Peyer's patch (tissue), 4 donors: ENCODE data around the gene KDM1B. TPM values are rescaled to one million over a fixed set of nuclear protein-coding genes. Genes with fewer than 3 reads are reported as not detected.

Experiments used
- DNase-seq, 3 donors: peaks; one replicate each; pipeline ENCODE4 v3.0.0-alpha.2; 2017 to 2019
- H3K27ac ChIP-seq, 4 donors: fragments of 200-600 bp; sonication (generic); one replicate each; pipeline ENCODE4 v1.5.1; 2016 to 2019
- H3K27me3 ChIP-seq, 2 donors: fragments of 200-600 bp; sonication (generic); one replicate each; pipeline ENCODE4 v1.5.1; 2019
- H3K36me3 ChIP-seq, 3 donors: fragments of 200-600 bp; sonication (generic); one replicate each; pipeline ENCODE4 v1.5.1; 2016 to 2019
- H3K4me1 ChIP-seq, 4 donors: fragments of 200-600 bp; sonication (generic); one replicate each; pipeline ENCODE4 v1.5.1; 2016 to 2019
- H3K4me3 ChIP-seq, 4 donors: fragments of 200-600 bp; sonication (generic); 1 replicate in 3 of 4; 2 replicates in 1 of 4; pipeline ENCODE4 v1.5.1; 2016 to 2019; ENCODE audit warnings: mild to moderate bottlenecking in 1 of 4
- H3K9me3 ChIP-seq, 4 donors: fragments of 200-600 bp; sonication (generic); one replicate each; pipeline ENCODE4 v1.5.1; 2016 to 2019; ENCODE audit warnings: mild to moderate bottlenecking in 1 of 4
- POLR2A ChIP-seq, 2 donors: fragments of 450-650 bp; IDR thresholded peaks; one replicate each; pipeline ENCODE4 v1.5.1; 2017; ENCODE audit warnings: antibody characterized with exemption in 2 of 2, mild to moderate bottlenecking in 2 of 2, moderate library complexity in 2 of 2
- total RNA-seq, 4 donors: library from RNA; depleted of rRNA; stranded (reverse); fragments of >200 nt; gene quantifications; one replicate each; pipeline ENCODE4 v1.1.0, GENCODE V29; 2016
- TF ChIP-seq, protein P1 (sequence below), 6 experiments: fragments of 450-650 bp in 4 of 6; fragments of 200-600 bp in 2 of 6; sonication (generic) in 1 of 6; IDR thresholded peaks; one replicate each; pipeline ENCODE4 v1.5.1; 2017 to 2019; ENCODE audit warnings: antibody characterized with exemption in 6 of 6, mild to moderate bottlenecking in 3 of 6, moderate library complexity in 1 of 6

The KDM1B gene
- total RNA-seq, 4 donors from 2014 or later: 15.1 to 22.1 (median 19.1) TPM

DNA sequence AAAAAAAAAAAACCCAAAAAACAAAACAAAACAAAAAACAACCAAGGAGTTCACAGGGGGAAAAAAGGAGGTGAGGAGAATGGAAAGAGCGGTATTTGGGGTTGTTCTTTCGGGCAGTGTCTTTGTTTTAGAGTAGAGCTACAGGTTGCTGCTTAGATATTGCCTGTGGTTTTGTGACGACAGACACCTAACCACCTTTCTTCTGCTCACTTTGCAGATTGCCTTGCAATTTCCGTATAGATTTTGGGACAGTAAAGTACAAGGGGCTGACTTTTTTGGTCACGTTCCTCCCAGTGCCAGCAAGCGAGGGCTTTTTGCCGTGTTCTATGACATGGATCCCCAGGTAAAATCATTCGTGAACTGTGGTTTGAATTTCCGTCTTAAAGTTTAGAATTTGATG is 58.2 kb downstream of the KDM1B start:
- TF ChIP-seq, protein P1, sequence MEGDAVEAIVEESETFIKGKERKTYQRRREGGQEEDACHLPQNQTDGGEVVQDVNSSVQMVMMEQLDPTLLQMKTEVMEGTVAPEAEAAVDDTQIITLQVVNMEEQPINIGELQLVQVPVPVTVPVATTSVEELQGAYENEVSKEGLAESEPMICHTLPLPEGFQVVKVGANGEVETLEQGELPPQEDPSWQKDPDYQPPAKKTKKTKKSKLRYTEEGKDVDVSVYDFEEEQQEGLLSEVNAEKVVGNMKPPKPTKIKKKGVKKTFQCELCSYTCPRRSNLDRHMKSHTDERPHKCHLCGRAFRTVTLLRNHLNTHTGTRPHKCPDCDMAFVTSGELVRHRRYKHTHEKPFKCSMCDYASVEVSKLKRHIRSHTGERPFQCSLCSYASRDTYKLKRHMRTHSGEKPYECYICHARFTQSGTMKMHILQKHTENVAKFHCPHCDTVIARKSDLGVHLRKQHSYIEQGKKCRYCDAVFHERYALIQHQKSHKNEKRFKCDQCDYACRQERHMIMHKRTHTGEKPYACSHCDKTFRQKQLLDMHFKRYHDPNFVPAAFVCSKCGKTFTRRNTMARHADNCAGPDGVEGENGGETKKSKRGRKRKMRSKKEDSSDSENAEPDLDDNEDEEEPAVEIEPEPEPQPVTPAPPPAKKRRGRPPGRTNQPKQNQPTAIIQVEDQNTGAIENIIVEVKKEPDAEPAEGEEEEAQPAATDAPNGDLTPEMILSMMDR (IDR thresholded peaks at IDR 0.05): no peak
- TF ChIP-seq POLR2A (IDR thresholded peaks at IDR 0.05): no peak
- peaks cover 0 to 24% (median 0%) of the 10 kb centered on the region in 3 donors for H3K36me3 ChIP-seq
- no peak overlapping the region for H3K27ac ChIP-seq
- no peak overlapping the region for H3K4me3 ChIP-seq
- DNase-seq: no peak
- no peaks in the 10 kb centered on the region for H3K27me3 ChIP-seq
- no peaks in the 10 kb centered on the region for H3K9me3 ChIP-seq
- H3K4me1 ChIP-seq: no peaks in the 10 kb centered on the region

DNA sequence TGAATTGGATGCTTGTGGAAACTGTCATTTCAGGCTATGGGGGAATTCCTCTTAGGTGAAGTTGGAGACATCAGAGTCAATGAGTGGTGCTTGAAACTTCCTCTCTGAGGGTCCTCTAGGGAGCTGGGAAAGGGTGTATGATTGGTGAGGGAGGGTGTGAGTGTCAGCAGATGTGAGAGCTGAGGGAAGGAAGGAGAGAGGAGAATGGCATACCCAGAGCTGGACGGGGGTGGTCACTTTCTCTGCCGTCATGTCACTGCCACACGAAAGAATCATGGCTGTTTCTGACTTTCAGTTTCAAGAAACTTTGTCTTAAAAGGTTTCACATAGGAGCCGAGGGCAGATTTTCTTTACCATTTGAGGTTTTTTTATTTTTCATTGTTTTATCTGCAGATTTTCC is 58.8 kb downstream of the KDM1B start:
- DNase-seq: no peak
- H3K36me3 ChIP-seq: peaks cover 0 to 24% (median 0%) of the 10 kb centered on the region in 3 donors
- H3K27ac ChIP-seq: no peak overlapping the region
- H3K4me3 ChIP-seq: no peak overlapping the region
- H3K9me3 ChIP-seq: no peaks in the 10 kb centered on the region
- H3K27me3 ChIP-seq: no peaks in the 10 kb centered on the region
- no peaks in the 10 kb centered on the region for H3K4me1 ChIP-seq
- TF ChIP-seq, protein P1 (IDR thresholded peaks at IDR 0.05): no peak
- TF ChIP-seq POLR2A (IDR thresholded peaks at IDR 0.05): no peak

DNA sequence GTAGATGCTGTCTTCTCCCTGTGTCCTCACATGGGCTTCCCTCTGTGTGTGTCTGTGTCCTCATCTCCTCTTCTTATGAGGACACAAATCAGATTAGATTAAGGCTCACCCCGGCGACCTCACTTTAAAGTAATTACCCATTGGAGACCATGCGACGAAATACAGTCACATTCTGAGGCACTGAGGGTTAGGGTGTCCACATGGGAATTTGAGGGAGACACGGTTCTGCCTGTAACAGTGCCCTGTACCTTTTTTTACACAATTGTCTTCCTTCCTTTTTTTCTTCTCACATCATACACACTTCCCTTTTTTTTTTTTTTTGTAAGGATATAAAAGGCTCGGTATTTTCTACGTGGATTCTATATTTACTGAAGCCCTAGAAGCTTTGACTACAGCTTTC is 60.2 kb downstream of the KDM1B start:
- H3K4me3 ChIP-seq: no peak overlapping the region
- H3K4me1 ChIP-seq: no peaks in the 10 kb centered on the region
- DNase-seq: no peak
- H3K27me3 ChIP-seq: no peaks in the 10 kb centered on the region
- no peak overlapping the region for H3K27ac ChIP-seq
- no peaks in the 10 kb centered on the region for H3K9me3 ChIP-seq
- H3K36me3 ChIP-seq: peaks cover 0 to 29% (median 0%) of the 10 kb centered on the region in 3 donors
- TF ChIP-seq POLR2A (IDR thresholded peaks at IDR 0.05): no peak
- TF ChIP-seq, protein P1 (IDR thresholded peaks at IDR 0.05): no peak

DNA sequence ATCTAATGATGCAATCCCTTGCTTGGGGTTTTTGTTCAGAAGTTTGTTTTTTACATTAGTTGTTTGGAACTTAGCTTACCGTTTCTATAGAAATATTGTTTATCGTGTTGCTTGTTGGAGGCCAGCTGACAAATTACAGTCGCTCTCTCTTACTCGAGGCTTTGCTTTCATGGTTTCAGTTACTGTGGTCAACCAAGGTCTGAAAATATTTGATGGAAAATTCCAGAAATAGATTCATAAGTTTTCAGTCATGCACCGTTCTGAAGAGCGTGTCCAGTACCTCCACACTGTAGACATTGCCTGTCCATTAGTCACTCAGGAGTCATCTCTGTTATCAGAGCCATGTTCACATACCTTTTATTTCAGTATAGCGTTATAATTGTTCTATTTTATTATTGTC is 61.2 kb downstream of the KDM1B start:
- H3K36me3 ChIP-seq: peaks cover 0 to 39% (median 0%) of the 10 kb centered on the region in 3 donors
- no peak overlapping the region for H3K27ac ChIP-seq
- H3K4me1 ChIP-seq: no peaks in the 10 kb centered on the region
- H3K27me3 ChIP-seq: no peaks in the 10 kb centered on the region
- no peak for DNase-seq
- no peaks in the 10 kb centered on the region for H3K9me3 ChIP-seq
- TF ChIP-seq, protein P1 (IDR thresholded peaks at IDR 0.05): no peak
- TF ChIP-seq POLR2A (IDR thresholded peaks at IDR 0.05): no peak
- no peak overlapping the region for H3K4me3 ChIP-seq

DNA sequence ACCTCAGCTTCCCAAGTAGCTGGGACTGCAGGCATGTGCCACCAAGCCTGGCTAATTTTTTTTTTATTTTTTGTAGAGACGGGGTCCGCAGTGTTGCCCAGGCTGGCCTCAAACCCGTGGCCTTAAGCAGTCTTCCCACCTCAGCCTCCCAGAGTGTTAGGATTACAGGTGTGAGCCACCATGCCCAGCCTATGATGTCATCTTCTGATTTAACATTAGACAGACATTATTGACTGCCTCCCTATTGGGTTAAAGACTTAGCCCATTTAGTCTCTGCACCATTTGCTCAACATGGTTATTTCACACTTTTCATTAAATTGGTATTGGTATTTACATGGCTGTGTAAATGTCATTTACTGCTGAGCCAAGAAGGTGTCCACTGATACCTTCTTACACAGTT is 63.0 kb downstream of the KDM1B start:
- Histone ChIP-seq H3K36me3 (peaks cover 0 to 56% (median 2%) of the 10 kb centered on the region in 3 donors), H3K27me3 (no peaks in the 10 kb centered on the region), H3K27ac (no peak overlapping the region), H3K4me3 (no peak overlapping the region), H3K4me1 (no peaks in the 10 kb centered on the region), H3K9me3 (no peaks in the 10 kb centered on the region)
- no peak for DNase-seq
- no peak for TF ChIP-seq POLR2A (IDR thresholded peaks at IDR 0.05)
- TF ChIP-seq, protein P1 (IDR thresholded peaks at IDR 0.05): no peak

DNA sequence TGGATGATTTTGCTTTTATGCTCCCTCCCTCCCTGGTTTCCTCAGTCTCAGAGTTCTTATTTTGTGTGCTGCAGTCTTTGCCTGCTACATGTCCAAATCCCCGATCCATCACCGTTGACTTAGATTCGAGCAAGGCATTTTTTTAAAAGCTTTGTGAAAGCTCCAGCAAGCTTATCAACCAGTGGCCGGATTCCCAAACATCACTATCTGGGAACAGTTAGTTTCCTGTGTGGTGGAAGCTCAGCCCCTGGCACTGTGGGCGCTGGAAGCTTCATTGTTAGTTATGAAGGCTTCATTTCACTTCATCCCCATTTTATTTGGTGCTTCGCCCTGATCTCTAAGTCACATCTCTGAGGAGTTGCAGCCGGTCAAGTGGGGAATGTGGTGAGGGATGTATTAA is 64.4 kb downstream of the KDM1B start:
- H3K9me3 ChIP-seq: no peaks in the 10 kb centered on the region
- H3K36me3 ChIP-seq: peaks cover 0 to 62% (median 2%) of the 10 kb centered on the region in 3 donors
- TF ChIP-seq, protein P1 (IDR thresholded peaks at IDR 0.05): no peak
- no peak for TF ChIP-seq POLR2A (IDR thresholded peaks at IDR 0.05)
- no peak overlapping the region for H3K27ac ChIP-seq
- H3K27me3 ChIP-seq: no peaks in the 10 kb centered on the region
- H3K4me1 ChIP-seq: no peaks in the 10 kb centered on the region
- DNase-seq: no peak
- H3K4me3 ChIP-seq: no peak overlapping the region
